HFF-Myc (cell line): ENCODE data around the gene MAPK14.

Source experiments
- DNase-seq: peaks from one replicate; pipeline ENCODE4 v3.0.0-alpha.2; 2011; ENCODE audit warnings: low read depth; ENCODE audit errors: extremely low read depth
- H3K4me3 ChIP-seq: replicated peaks from 2 replicates; pipeline ENCODE4 v1.5.1; 2011; ENCODE audit warnings: low read depth, mild to moderate bottlenecking, control low read depth, low read length
- TF ChIP-seq, protein P1 (sequence below): IDR thresholded peaks from 2 replicates; pipeline ENCODE4 v1.5.1; 2012; ENCODE audit warnings: mild to moderate bottlenecking, low read depth, low read length, control low read depth; ENCODE audit errors: missing control alignments

The MAPK14 gene

DNA sequence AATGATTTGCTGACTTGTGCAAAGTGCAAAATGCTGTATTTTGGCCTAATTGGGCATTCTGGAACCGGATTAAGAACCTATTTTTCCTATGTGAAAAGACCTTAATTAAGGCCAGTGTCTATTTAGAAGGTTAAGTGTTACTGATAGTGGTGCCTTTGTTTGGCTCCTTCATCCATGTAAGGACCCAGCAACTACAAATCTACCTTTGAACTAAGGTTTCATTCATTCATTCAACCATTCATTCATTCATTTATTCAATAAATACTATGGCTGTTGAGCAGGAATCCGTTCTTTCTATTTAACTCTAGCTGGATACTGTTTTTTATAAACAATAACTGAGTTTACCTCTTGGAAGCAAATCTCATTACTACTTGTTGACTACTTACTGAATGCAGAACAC is 33.6 kb downstream of the MAPK14 start:
- DNase-seq = no peak
- H3K4me3 ChIP-seq = no peak overlapping the region
- TF ChIP-seq, protein P1, sequence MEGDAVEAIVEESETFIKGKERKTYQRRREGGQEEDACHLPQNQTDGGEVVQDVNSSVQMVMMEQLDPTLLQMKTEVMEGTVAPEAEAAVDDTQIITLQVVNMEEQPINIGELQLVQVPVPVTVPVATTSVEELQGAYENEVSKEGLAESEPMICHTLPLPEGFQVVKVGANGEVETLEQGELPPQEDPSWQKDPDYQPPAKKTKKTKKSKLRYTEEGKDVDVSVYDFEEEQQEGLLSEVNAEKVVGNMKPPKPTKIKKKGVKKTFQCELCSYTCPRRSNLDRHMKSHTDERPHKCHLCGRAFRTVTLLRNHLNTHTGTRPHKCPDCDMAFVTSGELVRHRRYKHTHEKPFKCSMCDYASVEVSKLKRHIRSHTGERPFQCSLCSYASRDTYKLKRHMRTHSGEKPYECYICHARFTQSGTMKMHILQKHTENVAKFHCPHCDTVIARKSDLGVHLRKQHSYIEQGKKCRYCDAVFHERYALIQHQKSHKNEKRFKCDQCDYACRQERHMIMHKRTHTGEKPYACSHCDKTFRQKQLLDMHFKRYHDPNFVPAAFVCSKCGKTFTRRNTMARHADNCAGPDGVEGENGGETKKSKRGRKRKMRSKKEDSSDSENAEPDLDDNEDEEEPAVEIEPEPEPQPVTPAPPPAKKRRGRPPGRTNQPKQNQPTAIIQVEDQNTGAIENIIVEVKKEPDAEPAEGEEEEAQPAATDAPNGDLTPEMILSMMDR = no peak

DNA sequence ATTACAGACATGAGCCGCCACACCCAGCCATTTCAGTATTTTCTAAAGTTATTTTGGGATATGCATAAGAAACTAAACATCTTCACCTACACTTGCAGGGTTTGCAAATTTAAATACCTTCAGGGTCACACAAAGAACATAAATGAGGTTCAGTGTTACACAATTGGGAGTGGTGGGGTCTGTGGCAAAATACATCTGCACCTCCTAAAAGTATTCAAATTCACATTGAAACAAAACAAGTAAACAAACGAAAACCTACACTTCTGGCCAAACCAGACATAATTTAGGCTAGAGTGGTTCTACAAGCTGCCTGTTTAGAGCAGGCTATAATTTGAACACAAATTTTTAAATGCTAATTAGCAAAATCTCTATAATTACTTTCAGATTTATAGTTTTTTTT is 34.6 kb downstream of the MAPK14 start:
- TF ChIP-seq, protein P1 = no peak
- no peak overlapping the region for H3K4me3 ChIP-seq
- no peak for DNase-seq

DNA sequence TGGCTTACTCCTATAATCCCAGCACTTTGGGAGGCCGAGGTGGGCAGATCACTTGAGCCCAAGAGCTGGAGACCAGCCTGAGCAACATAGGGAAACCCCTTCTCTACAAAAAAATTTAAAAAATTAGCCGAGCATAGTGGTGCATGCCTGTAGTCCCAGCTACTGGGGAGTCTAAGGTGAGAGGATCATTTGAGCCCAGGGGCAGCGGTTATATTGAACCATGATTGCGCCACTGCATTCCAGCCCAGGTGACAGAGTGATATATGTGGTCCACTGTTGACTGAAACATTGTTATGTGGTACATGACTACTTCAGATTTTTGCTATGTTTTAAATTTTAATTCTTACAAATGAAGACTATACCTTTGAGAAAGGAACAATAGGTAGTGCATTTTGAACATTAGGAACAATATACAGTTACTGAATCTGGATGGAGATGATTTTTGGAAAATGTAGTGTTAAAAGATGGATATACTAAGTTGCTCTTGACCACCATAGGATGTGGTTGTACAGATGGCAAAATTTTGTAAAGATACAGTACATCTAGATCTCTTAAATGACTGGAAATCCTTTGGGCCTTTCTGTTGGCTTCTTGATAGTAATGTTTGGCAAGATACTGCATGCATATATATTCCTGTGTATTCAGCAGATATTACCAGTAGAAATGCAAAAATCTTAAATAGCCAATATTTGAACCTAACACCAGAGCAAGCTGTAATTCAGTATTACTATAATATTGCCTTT is 35.9 kb downstream of the MAPK14 start:
- no peak overlapping the region for H3K4me3 ChIP-seq
- TF ChIP-seq, protein P1 = no peak
- no peak for DNase-seq

GRCh38 chr6:36064770-36065396 is 37.3 kb downstream of the MAPK14 start:
- DNase-seq = no peak
- H3K4me3 ChIP-seq = no peak overlapping the region
- TF ChIP-seq, protein P1 = no peak

- DNase-seq = no peak
- TF ChIP-seq, protein P1 = no peak
- H3K4me3 ChIP-seq = no peak overlapping the region
These were observed 38.3 kb downstream of the MAPK14 start for GRCh38 chr6:36065916-36066315.

DNA sequence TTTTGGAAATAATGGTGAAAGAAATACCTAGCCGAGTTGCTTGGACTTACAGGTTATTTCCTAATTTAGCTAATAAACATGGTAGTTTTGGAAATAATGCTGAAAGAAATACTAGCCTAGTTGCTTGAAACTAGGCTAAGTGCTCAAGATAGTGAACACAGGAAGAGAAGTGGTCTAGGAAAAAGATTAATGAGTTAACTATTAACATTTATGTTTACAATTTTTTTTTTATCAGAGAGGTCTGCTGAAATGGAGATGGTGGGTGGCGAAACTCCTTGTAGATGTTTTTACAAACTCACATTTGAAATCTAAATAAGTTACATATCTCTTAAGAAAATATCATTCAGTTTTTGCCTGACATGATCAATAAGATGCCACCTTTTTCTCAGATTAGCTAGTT is 39.2 kb downstream of the MAPK14 start:
- TF ChIP-seq, protein P1 = no peak
- no peak overlapping the region for H3K4me3 ChIP-seq
- no peak for DNase-seq
